SU-DHL-6 (cell line): ENCODE results near the gene GRAMD1A.

Experiments used
- H2AFZ ChIP-seq: fragments of 200-600 bp; sonication (generic); 2 replicates; pipeline ENCODE4 v1.6.1; 2014; ENCODE audit warnings: low read depth, mild to moderate bottlenecking, moderate library complexity, mixed read lengths, antibody characterized with exemption, low read length; ENCODE audit not compliant: severe bottlenecking
- H3F3A ChIP-seq: fragments of 200-600 bp; shearing (Covaris generic); 2 replicates; pipeline ENCODE4 v1.6.0; 2016; ENCODE audit warnings: antibody characterized with exemption, mild to moderate bottlenecking; ENCODE audit not compliant: insufficient read depth
- H3K27ac ChIP-seq: fragments of 200-600 bp; sonication (generic); 2 replicates; pipeline ENCODE4 v1.5.1; 2016; ENCODE audit warnings: low read depth, mild to moderate bottlenecking, low read length, moderate library complexity, mixed read lengths
- H3K27me3 ChIP-seq: fragments of 200-600 bp; sonication (generic), shearing (Covaris generic); 2 replicates; pipeline ENCODE4 v1.6.0; 2014; ENCODE audit warnings: mild to moderate bottlenecking, low read length
- H3K36me3 ChIP-seq: fragments of 200-600 bp; sonication (generic); 2 replicates; pipeline ENCODE4 v1.6.1; 2014; ENCODE audit warnings: mild to moderate bottlenecking, low read length, mixed read lengths
- H3K4me2 ChIP-seq: fragments of 300-600, 200-600 bp; shearing (Covaris generic), sonication (generic); 2 replicates; pipeline ENCODE4 v1.6.0; 2014; ENCODE audit warnings: low read length, low read depth, mild to moderate bottlenecking; ENCODE audit not compliant: poor library complexity, severe bottlenecking
- H3K4me3 ChIP-seq: fragments of 200-600 bp; sonication (generic); 2 replicates; pipeline ENCODE4 v1.5.1; 2014; ENCODE audit warnings: antibody characterized with exemption, low read length, mild to moderate bottlenecking, mixed read lengths; ENCODE audit not compliant: insufficient read depth, poor library complexity, severe bottlenecking
- H3K79me2 ChIP-seq: fragments of 200-600 bp; sonication (generic); 2 replicates; pipeline ENCODE4 v1.6.1; 2014; ENCODE audit warnings: mild to moderate bottlenecking, low read length, moderate library complexity; ENCODE audit not compliant: insufficient read depth
- H3K9ac ChIP-seq: fragments of 200-600 bp; sonication (generic); 2 replicates; pipeline ENCODE4 v1.7.0; 2014; ENCODE audit warnings: mild to moderate bottlenecking, low read length
- H3K9me2 ChIP-seq: fragments of 200-600 bp; sonication (generic); replicated peaks from 2 replicates; pipeline ENCODE4 v1.6.1; 2014; ENCODE audit warnings: low read length; ENCODE audit not compliant: insufficient read depth
- H3K9me3 ChIP-seq: fragments of 200-600 bp; sonication (generic); 2 replicates; pipeline ENCODE4 v1.6.1; 2014; ENCODE audit warnings: low read length, mixed read lengths; ENCODE audit not compliant: insufficient read depth
- H4K20me1 ChIP-seq: fragments of 200-600 bp; sonication (generic); 2 replicates; pipeline ENCODE4 v1.6.1; 2014; ENCODE audit warnings: low read depth, mild to moderate bottlenecking, antibody characterized with exemption, low read length, moderate library complexity, mixed read lengths
- CTCF ChIP-seq: fragments of 200-600 bp; sonication (generic); IDR thresholded peaks from one replicate; pipeline ENCODE4 v1.5.1; 2017; ENCODE audit warnings: antibody characterized with exemption, mild to moderate bottlenecking, low read length, moderate library complexity; ENCODE audit not compliant: insufficient read depth, poor library complexity, severe bottlenecking
- EZH2phosphoT487 ChIP-seq: fragments of 200-600 bp; sonication (generic), shearing (Covaris generic); conservative IDR thresholded peaks from 2 replicates; pipeline ENCODE4 v1.6.1; 2018; ENCODE audit warnings: mild to moderate bottlenecking, antibody characterized with exemption, low read length, moderate library complexity, mixed read lengths

GRAMD1A gene

GRCh38 chr19:34959021-34959420 is 41.1 kb upstream of the GRAMD1A start:
- Histone ChIP-seq H4K20me1 (no peaks in the 10 kb centered on the region), H3K4me3 (no peak overlapping the region), H3K9ac (no peak overlapping the region), H2AFZ (no peak overlapping the region), H3F3A (no peaks in the 10 kb centered on the region), H3K9me3 (peaks cover 32% of the 10 kb centered on the region), H3K4me2 (no peak overlapping the region), H3K27me3 (no peaks in the 10 kb centered on the region), H3K27ac (no peak overlapping the region), H3K79me2 (no peaks in the 10 kb centered on the region), H3K9me2 (no peaks in the 10 kb centered on the region), H3K36me3 (peaks cover 22% of the 10 kb centered on the region)
- TF ChIP-seq CTCF (no peak), EZH2phosphoT487 (no peak)

- H3K27me3 ChIP-seq, result no peaks in the 10 kb centered on the region
- no peaks in the 10 kb centered on the region for H3F3A ChIP-seq
- peaks cover 22% of the 10 kb centered on the region for H3K36me3 ChIP-seq
- no peak overlapping the region for H3K9ac ChIP-seq
- TF ChIP-seq CTCF (no peak), EZH2phosphoT487 (no peak)
- no peaks in the 10 kb centered on the region for H4K20me1 ChIP-seq
- no peak overlapping the region for H3K27ac ChIP-seq
- no peak overlapping the region for H3K4me2 ChIP-seq
- H3K9me2 ChIP-seq, result no peaks in the 10 kb centered on the region
- H3K4me3 ChIP-seq, result no peak overlapping the region
- H3K9me3 ChIP-seq, result peaks cover 27% of the 10 kb centered on the region
- no peaks in the 10 kb centered on the region for H3K79me2 ChIP-seq
- H2AFZ ChIP-seq, result no peak overlapping the region
These were observed 39.9 kb upstream of the GRAMD1A start for GRCh38 chr19:34960103-34960805.

- no peak for TF ChIP-seq CTCF
- TF ChIP-seq EZH2phosphoT487, result no peak
- Histone ChIP-seq H3K36me3 (peaks cover 22% of the 10 kb centered on the region), H4K20me1 (no peaks in the 10 kb centered on the region), H3K27ac (no peak overlapping the region), H3K9ac (no peak overlapping the region), H3F3A (no peaks in the 10 kb centered on the region), H3K9me3 (peaks cover 27% of the 10 kb centered on the region), H2AFZ (no peak overlapping the region), H3K27me3 (no peaks in the 10 kb centered on the region), H3K4me2 (no peak overlapping the region), H3K4me3 (no peak overlapping the region), H3K9me2 (no peaks in the 10 kb centered on the region), H3K79me2 (no peaks in the 10 kb centered on the region)
These were observed 39.0 kb upstream of the GRAMD1A start for GRCh38 chr19:34960940-34961679.
